IMR-90 (cell line): Measurements from ENCODE around the gene ZNF532. TPM values are rescaled to one million over a fixed set of nuclear protein-coding genes. Genes with fewer than 3 reads are reported as not detected.

ENCODE experiments used
- ATAC-seq: fragments of 200-7000 bp; cut with Tn5 transposase; 2 replicates; pipeline ENCODE4 v1.9.1; 2020; ENCODE audit warnings: low read depth, mild to moderate bottlenecking, moderate library complexity
- BruUV-seq: library from RNA; stranded (reverse); fragments of 400-500 nt; replicated peaks from 2 replicates; lab custom pipeline; 2021; lab: Mats Ljungman, UMichigan
- CTCF ChIA-PET: fragments of 300-600 bp; formaldehyde crosslinking; extraction: SDS; loops from one replicate; lab custom pipeline; 2021; ENCODE audit warnings: antibody characterized with exemption; lab: Yijun Ruan, JAX
- POLR2A ChIA-PET: fragments of 300-600 bp; sonication (Branson Sonifier 250); formaldehyde crosslinking; loops from one replicate; lab custom pipeline; 2022; ENCODE audit warnings: antibody characterized with exemption; ENCODE audit not compliant: unreplicated experiment; lab: Charles Lee
- DNase-seq: peaks from one replicate; pipeline ENCODE4 v3.0.0; 2013
- H2AFZ ChIP-seq: replicated peaks from 2 replicates; pipeline ENCODE3; 2013; ENCODE audit warnings: low read length, mild to moderate bottlenecking; ENCODE audit not compliant: poor library complexity
- H2AK5ac ChIP-seq: 2 replicates; pipeline ENCODE4 v1.6.1; 2013; ENCODE audit warnings: low read depth, low read length, inconsistent platforms
- H2AK9ac ChIP-seq: replicated peaks from 2 replicates; pipeline ENCODE3; 2013; ENCODE audit warnings: mild to moderate bottlenecking, low read depth, low read length, moderate library complexity; ENCODE audit not compliant: poor library complexity
- H2BK120ac ChIP-seq: 2 replicates; pipeline ENCODE4 v1.6.1; 2013; ENCODE audit warnings: low read depth, low read length, inconsistent platforms
- H2BK15ac ChIP-seq: 3 replicates; pipeline ENCODE4 v1.6.1; 2013; ENCODE audit warnings: low read depth, low read length, inconsistent platforms
- H2BK20ac ChIP-seq: 2 replicates; pipeline ENCODE4 v1.6.1; 2013; ENCODE audit warnings: low read depth, mild to moderate bottlenecking, inconsistent platforms, low read length, moderate library complexity
- H2BK5ac ChIP-seq: 2 replicates; pipeline ENCODE4 v1.6.1; 2013; ENCODE audit warnings: mild to moderate bottlenecking, low read depth, low read length, inconsistent platforms; ENCODE audit not compliant: poor library complexity, severe bottlenecking
- H3K14ac ChIP-seq: replicated peaks from 2 replicates; pipeline ENCODE4 v1.6.1; 2013; ENCODE audit warnings: low read depth, low read length, inconsistent platforms
- H3K18ac ChIP-seq: 2 replicates; pipeline ENCODE4 v1.6.1; 2013; ENCODE audit warnings: low read depth, low read length, control low read depth
- H3K23ac ChIP-seq: 2 replicates; pipeline ENCODE4 v1.6.1; 2013; ENCODE audit warnings: low read depth, low read length, inconsistent platforms
- H3K27ac ChIP-seq: 2 replicates; pipeline ENCODE4 v1.5.1; 2013; ENCODE audit warnings: mild to moderate bottlenecking, control low read depth, low read length; ENCODE audit not compliant: insufficient read depth
- H3K27me3 ChIP-seq: 2 replicates; pipeline ENCODE4 v1.6.1; 2013; ENCODE audit warnings: low read length; ENCODE audit not compliant: control insufficient read depth, insufficient read depth
- H3K36me3 ChIP-seq: 2 replicates; pipeline ENCODE4 v1.6.1; 2013; ENCODE audit warnings: low read length, mixed read lengths; ENCODE audit not compliant: control insufficient read depth, insufficient read depth
- H3K4ac ChIP-seq: 2 replicates; pipeline ENCODE4 v1.6.1; 2013; ENCODE audit warnings: low read depth, low read length, inconsistent platforms
- H3K4me1 ChIP-seq: 2 replicates; pipeline ENCODE4 v1.6.1; 2013; ENCODE audit warnings: low read length, mixed read lengths; ENCODE audit not compliant: control insufficient read depth, insufficient read depth
- H3K4me2 ChIP-seq: 2 replicates; pipeline ENCODE4 v1.6.1; 2013; ENCODE audit warnings: low read depth, mild to moderate bottlenecking, control low read depth, low read length, moderate library complexity
- H3K4me3 ChIP-seq: 2 replicates; pipeline ENCODE4 v1.5.1; 2013; ENCODE audit warnings: low read depth, mild to moderate bottlenecking, control low read depth, low read length, moderate library complexity; ENCODE audit not compliant: insufficient read depth
- H3K56ac ChIP-seq: 2 replicates; pipeline ENCODE4 v1.6.1; 2013; ENCODE audit warnings: low read length, inconsistent platforms; ENCODE audit not compliant: insufficient read depth; ENCODE audit errors: extremely low read depth
- H3K79me1 ChIP-seq, 2 experiments: 2 replicates each; pipeline ENCODE4 v1.6.1; 2013; ENCODE audit warnings: low read length in 2 of 2, inconsistent platforms in 1 of 2, low read depth in 1 of 2
- H3K9ac ChIP-seq: 2 replicates; pipeline ENCODE4 v1.6.1; 2013; ENCODE audit warnings: low read depth, low read length, control low read depth
- H3K9me1 ChIP-seq: 2 replicates; pipeline ENCODE4 v1.6.1; 2013; ENCODE audit warnings: low read length, inconsistent platforms; ENCODE audit not compliant: insufficient read depth
- H3K9me3 ChIP-seq: 2 replicates; pipeline ENCODE4 v1.6.1; 2013; ENCODE audit warnings: low read length; ENCODE audit not compliant: control insufficient read depth, insufficient read depth
- H4K20me1 ChIP-seq: 2 replicates; pipeline ENCODE4 v1.6.1; 2013; ENCODE audit warnings: low read length, inconsistent platforms; ENCODE audit not compliant: insufficient read depth
- H4K5ac ChIP-seq: 2 replicates; pipeline ENCODE4 v1.6.1; 2013; ENCODE audit warnings: mild to moderate bottlenecking, low read depth, low read length, control low read depth
- H4K8ac ChIP-seq, 2 experiments: 2 replicates each; pipeline ENCODE4 v1.6.1; 2013; ENCODE audit warnings: low read depth in 2 of 2, low read length in 2 of 2, control low read depth in 1 of 2, inconsistent platforms in 1 of 2
- H4K91ac ChIP-seq: 2 replicates; pipeline ENCODE4 v1.6.1; 2013; ENCODE audit warnings: low read depth, low read length, inconsistent platforms; ENCODE audit not compliant: insufficient read depth
- BHLHE40 ChIP-seq: fragments of 150-350 bp; IDR thresholded peaks from 2 replicates; pipeline ENCODE4 v1.6.1; 2016; ENCODE audit warnings: mild to moderate bottlenecking, low read depth, low read length
- CEBPB ChIP-seq: IDR thresholded peaks from 2 replicates; pipeline ENCODE4 v1.6.1; 2012; ENCODE audit warnings: low read depth, low read length, improper control_type of control experiment
- CHD1 ChIP-seq: IDR thresholded peaks from 2 replicates; pipeline ENCODE4 v1.6.1; 2012; ENCODE audit warnings: low read depth, low read length, improper control_type of control experiment
- FOS ChIP-seq: fragments of 150-350 bp; IDR thresholded peaks from 2 replicates; pipeline ENCODE4 v1.6.1; 2016; ENCODE audit warnings: low read depth, low read length
- MAZ ChIP-seq: IDR thresholded peaks from 2 replicates; pipeline ENCODE4 v1.6.1; 2012; ENCODE audit warnings: low read depth, mild to moderate bottlenecking, low read length, improper control_type of control experiment, moderate library complexity, borderline replicate concordance
- RAD21 ChIP-seq: IDR thresholded peaks from 2 replicates; pipeline ENCODE4 v1.6.1; 2012; ENCODE audit warnings: low read length, improper control_type of control experiment
- RCOR1 ChIP-seq: IDR thresholded peaks from 2 replicates; pipeline ENCODE4 v1.6.1; 2012; ENCODE audit warnings: mild to moderate bottlenecking, low read length, improper control_type of control experiment; ENCODE audit not compliant: insufficient replicate concordance
- SMC3 ChIP-seq: fragments of 150-350 bp; IDR thresholded peaks from 2 replicates; pipeline ENCODE4 v1.6.1; 2016; ENCODE audit warnings: low read depth, mild to moderate bottlenecking, antibody characterized with exemption, low read length, moderate library complexity
- WGBS, 2 experiments: methylation state at CpG; one replicate each; pipeline versions ENCODE4 v1.1.5 to v1.1.7; 2013; ENCODE audit warnings: missing lambda C conversion rate in 2 of 2; ENCODE audit not compliant: insufficient read length in 1 of 2; ENCODE audit errors: extremely low coverage in 2 of 2; 5-methylcytosine and 5-hydroxymethylcytosine counted together
- dilution Hi-C: fragments of 300-500 bp; cut with HindIII; formaldehyde crosslinking; loops from one replicate; pipeline ENCODE4 v1.14.3; 2018; ENCODE audit warnings: low sequenced_read_pairs; ENCODE audit not compliant: unreplicated experiment
- in situ Hi-C: fragments of 300-500 bp; cut with MboI; formaldehyde crosslinking; loops from 3 replicates; pipeline ENCODE4 v1.14.3; 2019; ENCODE audit warnings: low sequenced_read_pairs, inconsistent platforms, mixed read lengths
- intact Hi-C: fragments of 100-400 bp; cut with micrococcal nuclease; formaldehyde crosslinking; loops from 2 replicates; pipeline ENCODE4 v1.10.0; 2022
- polyA plus RNA-seq, 3 experiments: library from polyadenylated mRNA; depleted of rRNA; stranded (reverse); fragments of >200 nt; gene quantifications; 2 replicates each; pipeline ENCODE4 v1.2.3, GENCODE V29; 2012; ENCODE audit warnings: low replicate concordance in 1 of 3
- total RNA-seq: library from RNA; depleted of rRNA; stranded (reverse); fragments of >200 nt; gene quantifications from 2 replicates; pipeline ENCODE4 v1.2.3, GENCODE V29; 2012
- TF ChIP-seq, protein P1 (sequence below): conservative IDR thresholded peaks from 2 replicates; pipeline ENCODE4 v1.5.1; 2012; ENCODE audit warnings: mild to moderate bottlenecking, low read depth, low read length, improper control_type of control experiment

Gene ZNF532
- total and polyA plus RNA-seq, 2 of the 4 experiments (the other 2 are of a cell fraction), result 29.9 to 45.8 TPM

DNA sequence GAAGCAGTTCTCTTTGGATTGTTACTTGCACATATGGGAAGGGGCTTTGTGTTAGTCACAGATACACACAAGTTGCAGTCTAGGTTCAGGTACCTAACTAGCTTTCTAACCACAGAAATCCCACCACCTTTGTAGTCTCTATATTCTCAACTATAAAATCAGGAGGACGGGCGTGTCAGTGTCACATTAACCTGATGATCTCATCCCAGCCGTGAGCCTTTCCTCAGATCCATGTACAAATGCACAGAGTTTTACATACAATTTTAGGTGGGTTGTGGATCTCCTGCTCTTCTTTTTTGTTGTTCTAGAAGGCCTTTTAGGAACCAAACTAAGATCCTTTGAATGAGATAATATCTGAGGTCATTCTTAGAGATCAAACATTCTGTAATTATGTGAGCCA lies 94.0 kb downstream of the ZNF532 start:
- Histone ChIP-seq H4K20me1 (no peaks in the 10 kb centered on the region), H2BK20ac (no peak overlapping the region), H3K9me3 (no peaks in the 10 kb centered on the region), H3K56ac (no peak overlapping the region), H4K91ac (no peak overlapping the region; the same call in 1 of the 2 replicates), H3K9ac (no peak overlapping the region), H3K23ac (no peak overlapping the region), H3K4me3 (no peak overlapping the region), H3K18ac (no peak overlapping the region), H3K27me3 (no peaks in the 10 kb centered on the region), H2AFZ (no peak overlapping the region), H3K79me1 (peaks cover 44 to 50% of the 10 kb centered on the region in 2 experiments), H3K4me1 (peaks cover 2% of the 10 kb centered on the region; the same call in 1 of the 2 replicates), H3K36me3 (peaks cover 28% of the 10 kb centered on the region), H3K9me1 (peaks cover 25% of the 10 kb centered on the region), H2AK5ac (no peak overlapping the region), H3K27ac (no peak overlapping the region), H3K4ac (no peak overlapping the region), H2AK9ac (no peak overlapping the region), H4K8ac (no peak overlapping the region), H3K4me2 (no peak overlapping the region), H3K14ac (no peak overlapping the region), H4K5ac (no peak overlapping the region), H2BK120ac (no peak overlapping the region), H2BK15ac (no peak overlapping the region), H2BK5ac (no peak overlapping the region)
- in situ Hi-C loops, result no loop called here
- DNase-seq (no peak), ATAC-seq (no peak)
- no peak for TF ChIP-seq FOS
- no peak for TF ChIP-seq BHLHE40
- TF ChIP-seq CEBPB, result no peak
- TF ChIP-seq, protein P1, sequence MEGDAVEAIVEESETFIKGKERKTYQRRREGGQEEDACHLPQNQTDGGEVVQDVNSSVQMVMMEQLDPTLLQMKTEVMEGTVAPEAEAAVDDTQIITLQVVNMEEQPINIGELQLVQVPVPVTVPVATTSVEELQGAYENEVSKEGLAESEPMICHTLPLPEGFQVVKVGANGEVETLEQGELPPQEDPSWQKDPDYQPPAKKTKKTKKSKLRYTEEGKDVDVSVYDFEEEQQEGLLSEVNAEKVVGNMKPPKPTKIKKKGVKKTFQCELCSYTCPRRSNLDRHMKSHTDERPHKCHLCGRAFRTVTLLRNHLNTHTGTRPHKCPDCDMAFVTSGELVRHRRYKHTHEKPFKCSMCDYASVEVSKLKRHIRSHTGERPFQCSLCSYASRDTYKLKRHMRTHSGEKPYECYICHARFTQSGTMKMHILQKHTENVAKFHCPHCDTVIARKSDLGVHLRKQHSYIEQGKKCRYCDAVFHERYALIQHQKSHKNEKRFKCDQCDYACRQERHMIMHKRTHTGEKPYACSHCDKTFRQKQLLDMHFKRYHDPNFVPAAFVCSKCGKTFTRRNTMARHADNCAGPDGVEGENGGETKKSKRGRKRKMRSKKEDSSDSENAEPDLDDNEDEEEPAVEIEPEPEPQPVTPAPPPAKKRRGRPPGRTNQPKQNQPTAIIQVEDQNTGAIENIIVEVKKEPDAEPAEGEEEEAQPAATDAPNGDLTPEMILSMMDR, result no peak
- no peak for TF ChIP-seq RCOR1
- TF ChIP-seq SMC3, result no peak
- TF ChIP-seq MAZ, result no peak
- no peak for TF ChIP-seq CHD1
- no peak for TF ChIP-seq RAD21
- intact Hi-C loops, result no loop called here
- WGBS, 2 experiments, result no CpG with 5 or more reads among the region's 3 CpGs
- ChIA-PET CTCF (no interaction called here), POLR2A (no interaction called here)
- no TSS peak for BruUV-seq
- dilution Hi-C loops, result no loop called here
